Measurements from ENCODE around the gene CCDC192.

DNA sequence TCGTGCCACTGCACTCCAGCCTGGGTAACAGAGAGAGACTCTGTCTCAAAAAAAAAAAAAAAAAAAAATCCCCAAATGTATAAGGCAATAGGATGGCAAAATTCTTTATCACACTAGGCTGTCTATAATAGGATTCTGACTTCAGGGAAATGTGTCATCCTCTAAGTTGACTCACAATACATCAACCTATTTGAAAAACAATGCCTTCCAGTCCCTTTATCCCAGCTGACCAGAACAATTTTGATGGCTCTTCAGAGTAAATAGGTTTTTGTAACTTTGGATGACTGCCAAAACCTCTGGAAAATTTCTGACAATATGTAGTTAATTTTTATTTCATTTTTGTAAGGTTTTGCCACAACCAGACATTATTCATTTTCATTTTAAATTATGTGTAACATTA, 184.1 kb downstream of the CCDC192 start:
- no peak for TF ChIP-seq CTCF (IDR thresholded peaks at IDR 0.05)
- no peak for TF ChIP-seq ZFX (IDR thresholded peaks at IDR 0.05; ENCODE audit: borderline replicate concordance)
